OCI-LY3 (cell line): ENCODE data around the gene MAPT.

Experiments
- H2AFZ ChIP-seq: fragments of 200-600, 300-600 bp; shearing (Covaris generic); 2 replicates; pipeline ENCODE4 v1.6.0; 2014; ENCODE audit warnings: antibody characterized with exemption, low read depth, low read length
- H3K27ac ChIP-seq: fragments of 200-600, 300-600 bp; sonication (generic); 2 replicates; pipeline ENCODE4 v1.5.1; 2014; ENCODE audit warnings: mild to moderate bottlenecking, low read length, moderate library complexity, mixed read lengths
- H3K27me3 ChIP-seq: fragments of 200-600, 300-600 bp; sonication (generic); 2 replicates; pipeline ENCODE4 v1.6.1; 2014; ENCODE audit warnings: low read depth, low read length, mixed read lengths
- H3K36me3 ChIP-seq: fragments of 200-600, 300-600 bp; sonication (generic); replicated peaks from 2 replicates; pipeline ENCODE3; 2014; ENCODE audit warnings: low read depth, low read length, mixed read lengths
- H3K4me1 ChIP-seq: fragments of 300-600, 200-600 bp; sonication (generic); 2 replicates; pipeline ENCODE4 v1.6.1; 2014; ENCODE audit warnings: low read length, mixed read lengths
- H3K4me2 ChIP-seq: fragments of 200-600, 300-600 bp; sonication (generic); 2 replicates; pipeline ENCODE4 v1.6.1; 2014; ENCODE audit warnings: low read length, mixed read lengths
- H3K4me3 ChIP-seq: fragments of 300-600, 200-600 bp; sonication (generic); 2 replicates; pipeline ENCODE4 v1.5.1; 2014; ENCODE audit warnings: antibody characterized with exemption, mild to moderate bottlenecking, low read length, moderate library complexity
- H3K79me2 ChIP-seq: fragments of 300-600, 200-600 bp; shearing (Covaris generic); 2 replicates; pipeline ENCODE4 v1.6.1; 2014; ENCODE audit warnings: mild to moderate bottlenecking, low read length, mixed read lengths
- H3K9ac ChIP-seq: fragments of 300-600, 200-600 bp; shearing (Covaris generic); 2 replicates; pipeline ENCODE4 v1.6.0; 2014; ENCODE audit warnings: mild to moderate bottlenecking, low read length, moderate library complexity
- H3K9me3 ChIP-seq: fragments of 200-600, 300-600 bp; shearing (Covaris generic); 2 replicates; pipeline ENCODE4 v1.6.1; 2014; ENCODE audit warnings: low read length, mixed read lengths; ENCODE audit not compliant: insufficient read depth
- H4K20me1 ChIP-seq: fragments of 200-600, 300-600 bp; sonication (generic); 2 replicates; pipeline ENCODE4 v1.6.1; 2016; ENCODE audit warnings: low read length, mixed read lengths; ENCODE audit not compliant: insufficient read depth
- CTCF ChIP-seq: fragments of 200-600, 300-600 bp; sonication (generic); IDR thresholded peaks from 2 replicates; pipeline ENCODE4 v1.5.1; 2014; ENCODE audit warnings: antibody characterized with exemption, low read length, low read depth
- EZH2phosphoT487 ChIP-seq: fragments of 200-600 bp; shearing (Covaris generic); IDR thresholded peaks from 2 replicates; pipeline ENCODE4 v1.6.1; 2018; ENCODE audit warnings: antibody characterized with exemption, mixed run types, low read depth

MAPT gene

GRCh38 chr17:45886852-45887251 is 7.5 kb upstream of the MAPT start:
- Histone ChIP-seq H3K27me3 (0 out of 2 replicates have a peak, but pooled peaks cover 10% of the 10 kb centered on the region), H3K79me2 (no peaks in the 10 kb centered on the region), H4K20me1 (no peaks in the 10 kb centered on the region), H3K36me3 (no peaks in the 10 kb centered on the region), H3K9me3 (no peaks in the 10 kb centered on the region), H3K4me1 (no peaks in the 10 kb centered on the region), H2AFZ (no peak overlapping the region), H3K9ac (no peak overlapping the region), H3K4me3 (no peak overlapping the region), H3K27ac (no peak overlapping the region), H3K4me2 (no peak overlapping the region)
- TF ChIP-seq CTCF, result no peak
- no peak for TF ChIP-seq EZH2phosphoT487

- Histone ChIP-seq H3K27ac (no peak overlapping the region), H3K79me2 (no peaks in the 10 kb centered on the region), H3K27me3 (0 out of 2 replicates have a peak, but pooled peaks cover 8% of the 10 kb centered on the region), H4K20me1 (no peaks in the 10 kb centered on the region), H3K36me3 (no peaks in the 10 kb centered on the region), H2AFZ (no peak overlapping the region), H3K4me2 (no peak overlapping the region), H3K4me3 (no peak overlapping the region), H3K4me1 (no peaks in the 10 kb centered on the region), H3K9me3 (no peaks in the 10 kb centered on the region), H3K9ac (no peak overlapping the region)
- TF ChIP-seq CTCF, result no peak
- no peak for TF ChIP-seq EZH2phosphoT487
Observed at GRCh38 chr17:45888392-45888791, 6.0 kb upstream of the MAPT start.

GRCh38 chr17:45889579-45889978 is 4.8 kb upstream of the MAPT start:
- 0 out of 2 replicates have a peak, but pooled peaks cover 3% of the 10 kb centered on the region for H3K27me3 ChIP-seq
- no peak overlapping the region for H3K27ac ChIP-seq
- no peak overlapping the region for H3K4me2 ChIP-seq
- no peak for TF ChIP-seq EZH2phosphoT487
- no peak for TF ChIP-seq CTCF
- no peak overlapping the region for H3K4me3 ChIP-seq
- no peaks in the 10 kb centered on the region for H3K79me2 ChIP-seq
- no peak overlapping the region for H2AFZ ChIP-seq
- H3K9ac ChIP-seq, result no peak overlapping the region
- no peaks in the 10 kb centered on the region for H4K20me1 ChIP-seq
- no peaks in the 10 kb centered on the region for H3K4me1 ChIP-seq
- no peaks in the 10 kb centered on the region for H3K9me3 ChIP-seq
- H3K36me3 ChIP-seq, result no peaks in the 10 kb centered on the region

DNA sequence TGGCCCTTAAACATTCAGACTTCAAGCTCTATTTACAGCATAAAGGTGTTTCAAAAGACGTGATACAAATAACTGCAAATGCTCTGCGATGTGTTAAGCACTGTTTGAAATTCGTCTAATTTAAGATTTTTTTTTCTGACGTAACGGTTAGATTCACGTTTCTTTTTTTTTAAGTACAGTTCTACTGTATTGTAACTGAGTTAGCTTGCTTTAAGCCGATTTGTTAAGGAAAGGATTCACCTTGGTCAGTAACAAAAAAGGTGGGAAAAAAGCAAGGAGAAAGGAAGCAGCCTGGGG is 681 bp upstream of the MAPT start:
- peak overlapping the region; percentile 82 for H3K4me2 ChIP-seq
- H3K36me3 ChIP-seq, result no peaks in the 10 kb centered on the region
- 0 out of 2 replicates have a peak overlapping the region, but pooled peaks have one; percentile 26 for H3K9ac ChIP-seq
- no peaks in the 10 kb centered on the region for H3K79me2 ChIP-seq
- no peak overlapping the region for H3K27ac ChIP-seq
- H4K20me1 ChIP-seq, result no peaks in the 10 kb centered on the region
- H3K4me3 ChIP-seq, result peak overlapping the region; percentile 88
- H3K4me1 ChIP-seq, result no peaks in the 10 kb centered on the region; the same call in 1 of the 2 replicates
- 0 out of 2 replicates have a peak, but pooled peaks cover 3% of the 10 kb centered on the region for H3K27me3 ChIP-seq
- peak overlapping the region; percentile 90 for H2AFZ ChIP-seq
- no peaks in the 10 kb centered on the region for H3K9me3 ChIP-seq
- TF ChIP-seq EZH2phosphoT487, result no peak
- no peak for TF ChIP-seq CTCF
